Sigmoid colon (tissue), 4 donors: Measurements from ENCODE around the gene CDCP1.

Experiments
- CTCF ChIP-seq, 4 experiments: fragments of 450-650 bp in 3 of 4; fragments of 200-600 bp in 1 of 4; IDR thresholded peaks; one replicate each; pipeline ENCODE4 v1.5.1; 2016 to 2019; ENCODE audit warnings: antibody characterized with exemption in 4 of 4, mild to moderate bottlenecking in 3 of 4, moderate library complexity in 2 of 4
- EP300 ChIP-seq, 4 donors: sonication (generic); formaldehyde crosslinking; IDR thresholded peaks; one replicate each; pipeline ENCODE4 v1.6.1; 2017; ENCODE audit warnings: antibody characterized with exemption in 4 of 4
- POLR2A ChIP-seq, 2 donors: fragments of 450-650 bp; IDR thresholded peaks; one replicate each; pipeline ENCODE4 v1.6.1; 2016; ENCODE audit warnings: antibody characterized with exemption in 2 of 2, mild to moderate bottlenecking in 2 of 2, moderate library complexity in 2 of 2
- POLR2AphosphoS5 ChIP-seq, 4 donors: sonication (generic); formaldehyde crosslinking; IDR thresholded peaks; one replicate each; pipeline ENCODE4 v1.6.1; 2017; ENCODE audit warnings: antibody characterized with exemption in 4 of 4

GRCh38 chr3:45124956-45125355 is 21.2 kb downstream of the CDCP1 start:
- TF ChIP-seq CTCF (IDR thresholded peaks at IDR 0.05), result no peak
- no peak for TF ChIP-seq EP300 (IDR thresholded peaks at IDR 0.05)
- TF ChIP-seq POLR2A (IDR thresholded peaks at IDR 0.05), result no peak
- no peak for TF ChIP-seq POLR2AphosphoS5 (IDR thresholded peaks at IDR 0.05)
